PC-9 (cell line): Measurements from ENCODE around the gene COPZ1. TPM values are rescaled to one million over a fixed set of nuclear protein-coding genes. Genes with fewer than 3 reads are reported as not detected.

Source experiments
- BruUV-seq: library from RNA; stranded (reverse); fragments of 400-500 nt; replicated peaks from 2 replicates; lab custom pipeline; 2021; lab: Mats Ljungman, UMichigan
- CTCF ChIA-PET: fragments of 300-600 bp; sonication (Branson Sonifier 250); formaldehyde crosslinking; loops from one replicate; lab custom pipeline; 2022; ENCODE audit warnings: antibody characterized with exemption; lab: Charles Lee
- POLR2A ChIA-PET: fragments of 300-600 bp; sonication (Branson Sonifier 250); formaldehyde crosslinking; loops from one replicate; lab custom pipeline; 2022; ENCODE audit warnings: antibody characterized with exemption; ENCODE audit not compliant: unreplicated experiment; lab: Charles Lee
- DNase-seq, 2 experiments: peaks; one replicate each; pipeline versions ENCODE4 v3.0.0 to v3.0.0-alpha.2; 2015 to 2022; ENCODE audit warnings: mixed read lengths in 1 of 2
- H2AFZ ChIP-seq: fragments of 200-600 bp; sonication (generic); 2 replicates; pipeline ENCODE4 v1.8.1; 2017; ENCODE audit warnings: antibody characterized with exemption
- H3F3A ChIP-seq: fragments of 200-600 bp; sonication (generic); 2 replicates; pipeline ENCODE4 v1.8.1; 2017; ENCODE audit warnings: antibody characterized with exemption, mild to moderate bottlenecking, low read depth; ENCODE audit not compliant: insufficient read depth
- H3K27ac ChIP-seq: fragments of 200-600 bp; sonication (generic); 2 replicates; pipeline ENCODE4 v1.6.1; 2016; ENCODE audit warnings: mixed run types
- H3K27me3 ChIP-seq: fragments of 200-600 bp; sonication (generic); 2 replicates; pipeline ENCODE4 v1.6.1; 2016; ENCODE audit warnings: low read depth, mixed run types; ENCODE audit not compliant: insufficient read depth
- H3K36me3 ChIP-seq: fragments of 200-600 bp; sonication (generic); 2 replicates; pipeline ENCODE4 v1.6.1; 2016; ENCODE audit warnings: low read depth, mixed run types
- H3K4me1 ChIP-seq: fragments of 200-600 bp; sonication (generic); replicated peaks from 2 replicates; pipeline ENCODE4 v1.6.1; 2016; ENCODE audit warnings: mixed run types; ENCODE audit not compliant: insufficient read depth
- H3K4me2 ChIP-seq: fragments of 200-600 bp; sonication (generic); 2 replicates; pipeline ENCODE4 v1.6.1; 2017; ENCODE audit warnings: mixed run types
- H3K4me3 ChIP-seq: fragments of 200-600 bp; sonication (generic); 2 replicates; pipeline ENCODE4 v1.6.1; 2016; ENCODE audit warnings: mixed run types
- H3K79me2 ChIP-seq: fragments of 200-600 bp; sonication (generic); 2 replicates; pipeline ENCODE4 v1.6.1; 2017; ENCODE audit warnings: low read depth, mixed run types
- H3K9me2 ChIP-seq: fragments of 200-600 bp; sonication (generic); 2 replicates; pipeline ENCODE4 v1.8.1; 2017; ENCODE audit warnings: mild to moderate bottlenecking; ENCODE audit not compliant: insufficient read depth
- H3K9me3 ChIP-seq: fragments of 200-600 bp; sonication (generic); 2 replicates; pipeline ENCODE4 v1.8.1; 2016; ENCODE audit warnings: low read depth; ENCODE audit not compliant: insufficient read depth
- H4K20me1 ChIP-seq: fragments of 200-600 bp; sonication (generic); 2 replicates; pipeline ENCODE4 v1.8.1; 2017; ENCODE audit not compliant: insufficient read depth
- CTCF ChIP-seq: fragments of 200-600 bp; sonication (generic); conservative IDR thresholded peaks from 2 replicates; pipeline ENCODE4 v1.6.1; 2017; ENCODE audit warnings: mixed run types, antibody characterized with exemption, mild to moderate bottlenecking, moderate library complexity
- EZH2 ChIP-seq: fragments of 200-600 bp; sonication (generic); IDR thresholded peaks from 2 replicates; pipeline ENCODE4 v1.8.0; 2017; ENCODE audit warnings: antibody characterized with exemption, low read depth
- intact Hi-C: fragments of 100-400 bp; cut with micrococcal nuclease; formaldehyde crosslinking; loops from one replicate; pipeline ENCODE4 v1.10.0; 2022; ENCODE audit not compliant: unreplicated experiment
- total RNA-seq: library from RNA; stranded (reverse); gene quantifications from 2 replicates; pipeline ENCODE4 v1.2.3, GENCODE V29; 2021

Gene COPZ1
- total RNA-seq, 1 experiment from 2014 or later, result 232 TPM

GRCh38 chr12:54299515-54300224 is 25.3 kb upstream of the COPZ1 start:
- intact Hi-C loops, result no loop called here
- peaks cover 45% of the 10 kb centered on the region for H3K4me1 ChIP-seq
- DNase-seq, result no peak
- H2AFZ ChIP-seq, result no peak overlapping the region
- ChIA-PET POLR2A (no interaction called here), CTCF (interaction anchor here (2.3 kb wide), 1 partner anchor 25 kb away, joined by 15 read pairs; the partner anchor contains the start of gene COPZ1)
- H3K9me3 ChIP-seq, result no peaks in the 10 kb centered on the region
- no peaks in the 10 kb centered on the region for H4K20me1 ChIP-seq
- H3F3A ChIP-seq, result peaks cover 39% of the 10 kb centered on the region
- H3K9me2 ChIP-seq, result no peaks in the 10 kb centered on the region
- H3K79me2 ChIP-seq, result no peaks in the 10 kb centered on the region
- no peak overlapping the region for H3K4me3 ChIP-seq
- no peaks in the 10 kb centered on the region for H3K36me3 ChIP-seq
- no peaks in the 10 kb centered on the region for H3K27me3 ChIP-seq
- TF ChIP-seq CTCF (no peak), EZH2 (no peak)
- H3K4me2 ChIP-seq, result peak overlapping the region; percentile 81
- BruUV-seq, result no TSS peak
- H3K27ac ChIP-seq, result no peak overlapping the region

- peak overlapping the region; percentile 46; the same call in 1 of the 2 replicates for H3K4me3 ChIP-seq
- H3K27me3 ChIP-seq, result no peaks in the 10 kb centered on the region
- H2AFZ ChIP-seq, result peak overlapping the region; percentile 65; the same call in 1 of the 2 replicates
- intact Hi-C loops, result no loop called here
- peak overlapping the region; percentile 81 for H3K4me2 ChIP-seq
- H3K9me3 ChIP-seq, result no peaks in the 10 kb centered on the region
- no peaks in the 10 kb centered on the region for H4K20me1 ChIP-seq
- H3K79me2 ChIP-seq, result no peaks in the 10 kb centered on the region
- peaks cover 46% of the 10 kb centered on the region for H3K4me1 ChIP-seq
- no peak overlapping the region for H3K27ac ChIP-seq
- POLR2A ChIA-PET, result interaction anchor here (0.6 to 0.8 kb wide), 2 partner anchors 8 to 25 kb away, joined by 24 to 43 read pairs; partner anchors contain the start of gene COPZ1
- CTCF ChIA-PET, result interaction anchor here (0.7 to 2.3 kb wide), 4 partner anchors 9 to 59 kb away, joined by 5 to 25 read pairs (median 16); partner anchors contain the start of gene COPZ1
- H3K9me2 ChIP-seq, result no peaks in the 10 kb centered on the region
- no peak for DNase-seq
- TF ChIP-seq EZH2, result no peak
- TF ChIP-seq CTCF, result no peak
- TSS peak; percentile 57 for BruUV-seq
- peaks cover 35% of the 10 kb centered on the region for H3F3A ChIP-seq
- no peaks in the 10 kb centered on the region for H3K36me3 ChIP-seq
Observed at GRCh38 chr12:54300225-54300731, 24.7 kb upstream of the COPZ1 start.

- Histone ChIP-seq H3K79me2 (no peaks in the 10 kb centered on the region), H3K9me2 (no peaks in the 10 kb centered on the region), H3K27ac (no peak within 1 kb of the TSS), H3K36me3 (no peaks in the 10 kb centered on the region), H3K4me2 (peak within 1 kb of the TSS; percentile 81), H2AFZ (peak within 1 kb of the TSS; percentile 65), H3K27me3 (no peaks in the 10 kb centered on the region), H4K20me1 (no peaks in the 10 kb centered on the region), H3K9me3 (no peaks in the 10 kb centered on the region), H3F3A (peaks cover 29% of the 10 kb centered on the region), H3K4me3 (peak within 1 kb of the TSS; percentile 46; the same call in 1 of the 2 replicates), H3K4me1 (peaks cover 46% of the 10 kb centered on the region)
- CTCF ChIA-PET, result interaction anchor here (0.7 to 2.3 kb wide), 4 partner anchors 10 to 58 kb away, joined by 5 to 25 read pairs (median 16); partner anchors contain the start of gene COPZ1
- peak; percentile 81 to 82 for DNase-seq
- POLR2A ChIA-PET, result interaction anchor here (0.6 to 1.1 kb wide), 3 partner anchors 8 to 24 kb away, joined by 3 to 43 read pairs (median 24); partner anchors contain the start of genes CBX5 and COPZ1
- BruUV-seq, result no TSS peak
- TF ChIP-seq CTCF, result no peak; the same call in 1 of the 2 replicates
- intact Hi-C loops, result no loop called here
Observed at GRCh38 chr12:54300732-54301427, 24.1 kb upstream of the COPZ1 start, which contains the start of gene NFE2. Gene NFE2, minus strand, starts transcription at chr12:54301015. Its CDS starts 5,767 bp downstream, at chr12:54295248.
